OCI-LY3 (cell line): ENCODE results near the gene RPL31.

Experiments used
- H2AFZ ChIP-seq: fragments of 200-600, 300-600 bp; shearing (Covaris generic); 2 replicates; pipeline ENCODE4 v1.6.0; 2014; ENCODE audit warnings: antibody characterized with exemption, low read depth, low read length
- H3K27ac ChIP-seq: fragments of 200-600, 300-600 bp; sonication (generic); 2 replicates; pipeline ENCODE4 v1.5.1; 2014; ENCODE audit warnings: mild to moderate bottlenecking, low read length, moderate library complexity, mixed read lengths
- H3K27me3 ChIP-seq: fragments of 200-600, 300-600 bp; sonication (generic); 2 replicates; pipeline ENCODE4 v1.6.1; 2014; ENCODE audit warnings: low read depth, low read length, mixed read lengths
- H3K36me3 ChIP-seq: fragments of 200-600, 300-600 bp; sonication (generic); replicated peaks from 2 replicates; pipeline ENCODE3; 2014; ENCODE audit warnings: low read depth, low read length, mixed read lengths
- H3K4me1 ChIP-seq: fragments of 300-600, 200-600 bp; sonication (generic); 2 replicates; pipeline ENCODE4 v1.6.1; 2014; ENCODE audit warnings: low read length, mixed read lengths
- H3K4me2 ChIP-seq: fragments of 200-600, 300-600 bp; sonication (generic); 2 replicates; pipeline ENCODE4 v1.6.1; 2014; ENCODE audit warnings: low read length, mixed read lengths
- H3K4me3 ChIP-seq: fragments of 300-600, 200-600 bp; sonication (generic); 2 replicates; pipeline ENCODE4 v1.5.1; 2014; ENCODE audit warnings: antibody characterized with exemption, mild to moderate bottlenecking, low read length, moderate library complexity
- H3K79me2 ChIP-seq: fragments of 300-600, 200-600 bp; shearing (Covaris generic); 2 replicates; pipeline ENCODE4 v1.6.1; 2014; ENCODE audit warnings: mild to moderate bottlenecking, low read length, mixed read lengths
- H3K9ac ChIP-seq: fragments of 300-600, 200-600 bp; shearing (Covaris generic); 2 replicates; pipeline ENCODE4 v1.6.0; 2014; ENCODE audit warnings: mild to moderate bottlenecking, low read length, moderate library complexity
- H3K9me3 ChIP-seq: fragments of 200-600, 300-600 bp; shearing (Covaris generic); 2 replicates; pipeline ENCODE4 v1.6.1; 2014; ENCODE audit warnings: low read length, mixed read lengths; ENCODE audit not compliant: insufficient read depth
- H4K20me1 ChIP-seq: fragments of 200-600, 300-600 bp; sonication (generic); 2 replicates; pipeline ENCODE4 v1.6.1; 2016; ENCODE audit warnings: low read length, mixed read lengths; ENCODE audit not compliant: insufficient read depth
- EZH2phosphoT487 ChIP-seq: fragments of 200-600 bp; shearing (Covaris generic); IDR thresholded peaks from 2 replicates; pipeline ENCODE4 v1.6.1; 2018; ENCODE audit warnings: antibody characterized with exemption, mixed run types, low read depth
- TF ChIP-seq, protein P1 (sequence below): fragments of 200-600, 300-600 bp; sonication (generic); IDR thresholded peaks from 2 replicates; pipeline ENCODE4 v1.5.1; 2014; ENCODE audit warnings: antibody characterized with exemption, low read length, low read depth

Gene RPL31

DNA sequence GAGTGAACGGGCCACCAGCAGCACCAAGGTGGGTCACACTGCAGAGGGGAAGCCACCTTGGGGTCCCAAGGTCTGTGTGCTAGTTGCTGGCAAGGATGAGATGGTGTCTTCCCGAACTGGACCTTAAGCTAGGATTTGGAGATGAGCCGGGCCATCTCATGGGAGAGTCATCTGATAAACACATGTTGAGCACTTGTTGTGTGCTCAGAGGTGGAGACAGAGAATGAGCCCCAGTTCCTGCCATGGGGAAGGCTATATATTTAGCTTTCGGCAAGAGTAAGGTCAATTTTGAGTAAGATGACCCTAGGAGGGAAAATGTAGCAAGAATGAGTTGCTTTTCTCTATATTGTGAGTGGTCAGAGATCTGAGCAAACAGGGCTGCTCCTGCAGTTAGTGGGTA lies 41.4 kb upstream of the RPL31 start:
- Histone ChIP-seq H3K4me1 (no peaks in the 10 kb centered on the region), H3K36me3 (no peaks in the 10 kb centered on the region), H3K4me3 (no peak overlapping the region), H4K20me1 (no peaks in the 10 kb centered on the region), H3K79me2 (no peaks in the 10 kb centered on the region), H3K9me3 (no peaks in the 10 kb centered on the region), H3K27ac (no peak overlapping the region), H3K9ac (no peak overlapping the region), H3K27me3 (peaks cover 16% of the 10 kb centered on the region), H3K4me2 (no peak overlapping the region), H2AFZ (no peak overlapping the region)
- TF ChIP-seq, protein P1, sequence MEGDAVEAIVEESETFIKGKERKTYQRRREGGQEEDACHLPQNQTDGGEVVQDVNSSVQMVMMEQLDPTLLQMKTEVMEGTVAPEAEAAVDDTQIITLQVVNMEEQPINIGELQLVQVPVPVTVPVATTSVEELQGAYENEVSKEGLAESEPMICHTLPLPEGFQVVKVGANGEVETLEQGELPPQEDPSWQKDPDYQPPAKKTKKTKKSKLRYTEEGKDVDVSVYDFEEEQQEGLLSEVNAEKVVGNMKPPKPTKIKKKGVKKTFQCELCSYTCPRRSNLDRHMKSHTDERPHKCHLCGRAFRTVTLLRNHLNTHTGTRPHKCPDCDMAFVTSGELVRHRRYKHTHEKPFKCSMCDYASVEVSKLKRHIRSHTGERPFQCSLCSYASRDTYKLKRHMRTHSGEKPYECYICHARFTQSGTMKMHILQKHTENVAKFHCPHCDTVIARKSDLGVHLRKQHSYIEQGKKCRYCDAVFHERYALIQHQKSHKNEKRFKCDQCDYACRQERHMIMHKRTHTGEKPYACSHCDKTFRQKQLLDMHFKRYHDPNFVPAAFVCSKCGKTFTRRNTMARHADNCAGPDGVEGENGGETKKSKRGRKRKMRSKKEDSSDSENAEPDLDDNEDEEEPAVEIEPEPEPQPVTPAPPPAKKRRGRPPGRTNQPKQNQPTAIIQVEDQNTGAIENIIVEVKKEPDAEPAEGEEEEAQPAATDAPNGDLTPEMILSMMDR = no peak
- TF ChIP-seq EZH2phosphoT487 = no peak

DNA sequence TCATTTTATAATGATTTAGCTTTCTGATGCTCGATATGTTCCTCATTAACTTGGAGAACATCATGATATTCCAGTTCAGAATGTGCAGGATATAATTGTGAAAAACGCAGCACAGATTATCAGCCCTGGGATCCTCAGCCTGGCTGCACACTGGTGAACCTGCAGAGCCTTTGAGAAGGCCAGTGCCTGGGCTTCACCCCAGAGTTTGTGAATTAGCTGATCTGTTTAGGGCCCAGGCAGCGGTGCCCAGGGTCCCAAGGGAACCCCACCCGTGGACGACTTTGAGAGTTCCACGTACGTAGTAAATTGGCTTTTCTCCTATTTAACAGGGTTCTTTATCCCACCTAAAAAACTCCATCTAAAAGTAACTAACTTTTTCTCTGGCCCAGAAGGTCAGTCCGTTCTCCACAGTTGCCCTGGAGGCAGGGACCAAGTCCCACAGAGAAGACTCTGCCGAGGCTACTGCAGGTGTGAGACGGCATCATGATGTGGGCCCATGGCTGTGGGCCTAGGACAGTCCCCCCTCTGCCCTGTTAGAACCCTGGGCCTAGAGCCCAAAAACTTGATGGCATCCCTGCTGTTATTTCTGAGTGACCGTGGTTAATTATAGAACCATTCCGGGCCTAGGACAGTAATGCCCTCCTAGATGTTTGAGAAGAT lies 39.6 kb upstream of the RPL31 start:
- H3K4me3 ChIP-seq = no peak overlapping the region
- no peak overlapping the region for H3K4me2 ChIP-seq
- H3K27me3 ChIP-seq = peaks cover 17% of the 10 kb centered on the region
- H3K9ac ChIP-seq = no peak overlapping the region
- no peak for TF ChIP-seq EZH2phosphoT487
- TF ChIP-seq, protein P1 = no peak
- H3K4me1 ChIP-seq = no peaks in the 10 kb centered on the region
- no peak overlapping the region for H2AFZ ChIP-seq
- no peak overlapping the region for H3K27ac ChIP-seq
- H3K9me3 ChIP-seq = no peaks in the 10 kb centered on the region
- H3K79me2 ChIP-seq = no peaks in the 10 kb centered on the region
- H4K20me1 ChIP-seq = no peaks in the 10 kb centered on the region
- no peaks in the 10 kb centered on the region for H3K36me3 ChIP-seq

DNA sequence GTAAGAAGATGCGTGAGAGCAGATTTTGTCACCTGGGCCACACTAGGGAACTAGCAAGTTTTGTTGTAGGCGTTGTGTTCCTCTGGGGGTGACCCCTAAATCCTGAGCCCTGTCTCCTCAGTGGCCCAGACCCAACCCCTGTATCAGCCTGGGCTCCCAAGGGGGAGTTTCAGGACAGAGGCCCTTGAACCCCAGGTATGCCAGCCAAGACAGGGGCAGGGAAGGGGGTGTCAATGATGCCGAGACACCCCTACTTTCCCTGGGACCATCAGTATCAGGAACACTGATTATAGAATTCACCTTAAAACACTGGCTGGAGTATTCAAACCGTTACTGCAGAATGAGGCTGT lies 39.1 kb upstream of the RPL31 start:
- no peak overlapping the region for H2AFZ ChIP-seq
- H3K27ac ChIP-seq = no peak overlapping the region
- H3K79me2 ChIP-seq = no peaks in the 10 kb centered on the region
- no peaks in the 10 kb centered on the region for H3K9me3 ChIP-seq
- no peaks in the 10 kb centered on the region for H4K20me1 ChIP-seq
- no peaks in the 10 kb centered on the region for H3K4me1 ChIP-seq
- peaks cover 19% of the 10 kb centered on the region for H3K27me3 ChIP-seq
- no peaks in the 10 kb centered on the region for H3K36me3 ChIP-seq
- no peak overlapping the region for H3K4me2 ChIP-seq
- no peak for TF ChIP-seq EZH2phosphoT487
- TF ChIP-seq, protein P1 = no peak
- no peak overlapping the region for H3K4me3 ChIP-seq
- no peak overlapping the region for H3K9ac ChIP-seq

DNA sequence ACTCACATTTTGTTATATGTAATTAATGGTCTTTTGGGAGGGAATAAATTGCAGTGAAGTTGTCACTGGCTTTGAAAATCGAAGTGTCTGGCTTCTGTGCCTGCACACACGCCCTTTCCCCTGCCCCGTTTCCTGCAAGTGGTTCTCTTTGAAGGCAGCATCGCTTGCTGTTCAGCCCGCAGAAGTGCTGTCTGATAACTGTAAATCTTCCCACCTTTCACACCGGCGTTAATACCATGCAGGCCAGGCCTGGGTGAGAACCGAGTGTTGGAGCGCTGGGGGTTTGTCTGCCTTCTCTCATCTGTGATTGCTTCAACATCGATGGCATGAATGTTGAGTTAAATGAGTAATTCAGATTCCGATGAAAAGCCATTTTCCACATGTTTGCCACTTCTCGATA lies 37.9 kb upstream of the RPL31 start:
- peaks cover 14% of the 10 kb centered on the region for H3K27me3 ChIP-seq
- H3K36me3 ChIP-seq = no peaks in the 10 kb centered on the region
- no peak overlapping the region for H3K4me2 ChIP-seq
- no peak overlapping the region for H2AFZ ChIP-seq
- no peaks in the 10 kb centered on the region for H3K4me1 ChIP-seq
- no peaks in the 10 kb centered on the region for H4K20me1 ChIP-seq
- H3K27ac ChIP-seq = no peak overlapping the region
- H3K79me2 ChIP-seq = no peaks in the 10 kb centered on the region
- H3K9ac ChIP-seq = no peak overlapping the region
- H3K9me3 ChIP-seq = no peaks in the 10 kb centered on the region
- TF ChIP-seq, protein P1 = no peak
- no peak for TF ChIP-seq EZH2phosphoT487
- no peak overlapping the region for H3K4me3 ChIP-seq
